GM23338 (cell line): ENCODE results near the gene PKD1L1. TPM values are rescaled to one million over a fixed set of nuclear protein-coding genes. Genes with fewer than 3 reads are reported as not detected.

Source experiments
- ATAC-seq: fragments of 200-7000 bp; cut with Tn5 transposase; 3 replicates; pipeline ENCODE4 v1.9.1; 2020
- DNase-seq: peaks from one replicate; pipeline ENCODE4 v3.0.0-alpha.2; 2015; ENCODE audit warnings: low spot score
- H2AFZ ChIP-seq: fragments of 200-600 bp; sonication (generic); 2 replicates; pipeline ENCODE4 v1.8.0; 2016; ENCODE audit warnings: antibody characterized with exemption, mild to moderate bottlenecking, moderate library complexity
- H3F3A ChIP-seq: fragments of 200-600 bp; sonication (generic); replicated peaks from 2 replicates; pipeline ENCODE4 v1.8.0; 2017; ENCODE audit warnings: antibody characterized with exemption, mixed run types, low read depth
- H3K27ac ChIP-seq: fragments of 200-600 bp; sonication (generic); 2 replicates; pipeline ENCODE4 v1.6.1; 2016; ENCODE audit warnings: low read depth
- H3K27me3 ChIP-seq: fragments of 200-600 bp; sonication (generic); 2 replicates; pipeline ENCODE4 v1.8.0; 2016; ENCODE audit warnings: mild to moderate bottlenecking, mixed run types, moderate library complexity; ENCODE audit not compliant: insufficient read depth
- H3K36me3 ChIP-seq: fragments of 200-600 bp; sonication (generic); 2 replicates; pipeline ENCODE4 v1.8.0; 2016; ENCODE audit warnings: mild to moderate bottlenecking; ENCODE audit not compliant: insufficient read depth
- H3K4me1 ChIP-seq: fragments of 200-600 bp; sonication (generic); 2 replicates; pipeline ENCODE4 v1.8.0; 2016; ENCODE audit warnings: mild to moderate bottlenecking, moderate library complexity; ENCODE audit not compliant: insufficient read depth
- H3K4me2 ChIP-seq: fragments of 200-600 bp; sonication (generic); 2 replicates; pipeline ENCODE4 v1.7.1; 2017; ENCODE audit warnings: mixed run types
- H3K4me3 ChIP-seq: fragments of 200-600 bp; sonication (generic); 2 replicates; pipeline ENCODE4 v1.6.1; 2016; ENCODE audit warnings: mixed run types
- H3K79me2 ChIP-seq: fragments of 200-600 bp; sonication (generic); replicated peaks from 2 replicates; pipeline ENCODE4 v1.8.0; 2017; ENCODE audit warnings: mild to moderate bottlenecking; ENCODE audit not compliant: insufficient read depth
- H3K9me2 ChIP-seq: fragments of 200-600 bp; sonication (generic); 2 replicates; pipeline ENCODE4 v1.8.0; 2017; ENCODE audit not compliant: insufficient read depth
- H4K20me1 ChIP-seq: fragments of 200-600 bp; sonication (generic); replicated peaks from 2 replicates; pipeline ENCODE4 v1.8.0; 2017; ENCODE audit warnings: mild to moderate bottlenecking; ENCODE audit not compliant: insufficient read depth
- H3K27ac Mint-ChIP-seq: 2 replicates; pipeline ENCODE4 v1.8.0; 2020; ENCODE audit warnings: inconsistent platforms, mild to moderate bottlenecking, moderate library complexity, mixed read lengths
- H3K27me3 Mint-ChIP-seq: 3 replicates; pipeline ENCODE4 v1.8.0; 2022; ENCODE audit warnings: low read depth, mild to moderate bottlenecking, moderate library complexity, mixed read lengths, inconsistent platforms; ENCODE audit not compliant: insufficient read depth, poor library complexity
- H3K36me3 Mint-ChIP-seq: 3 replicates; pipeline ENCODE4 v1.8.0; 2021; ENCODE audit warnings: low read depth, mild to moderate bottlenecking, inconsistent platforms, moderate library complexity, mixed read lengths
- H3K4me1 Mint-ChIP-seq: 3 replicates; pipeline ENCODE4 v1.8.0; 2020; ENCODE audit warnings: mild to moderate bottlenecking, inconsistent platforms, mixed read lengths
- H3K4me3 Mint-ChIP-seq: 3 replicates; pipeline ENCODE4 v1.8.0; 2021; ENCODE audit warnings: moderate library complexity, mild to moderate bottlenecking, inconsistent platforms, mixed read lengths
- H3K9me3 Mint-ChIP-seq: 3 replicates; pipeline ENCODE4 v1.8.0; 2020; ENCODE audit warnings: moderate library complexity, mild to moderate bottlenecking, inconsistent platforms, mixed read lengths
- CREB1 ChIP-seq: fragments of 250-450 bp; sonication (Bioruptor Pico); IDR thresholded peaks from 2 replicates; pipeline ENCODE4 v1.5.0; 2020; ENCODE audit warnings: low read depth, mild to moderate bottlenecking, moderate library complexity
- ETS1 ChIP-seq: IDR thresholded peaks from 2 replicates; pipeline ENCODE4 v1.6.1; 2016; ENCODE audit warnings: antibody characterized with exemption
- EZH2phosphoT487 ChIP-seq: fragments of 200-600 bp; sonication (generic); IDR thresholded peaks from one replicate; pipeline ENCODE4 v1.8.1; 2018; ENCODE audit warnings: antibody characterized with exemption; ENCODE audit not compliant: unreplicated experiment
- JUNB ChIP-seq: IDR thresholded peaks from one replicate; pipeline ENCODE4 v1.6.1; 2016; ENCODE audit warnings: antibody characterized with exemption; ENCODE audit not compliant: unreplicated experiment
- POLR2AphosphoS5 ChIP-seq: IDR thresholded peaks from 2 replicates; pipeline ENCODE4 v1.6.1; 2016; ENCODE audit warnings: antibody characterized with exemption, low read depth
- ZNF114 ChIP-seq: fragments of 250-450 bp; sonication (Bioruptor Pico); IDR thresholded peaks from 2 replicates; pipeline ENCODE4 v1.5.0; 2020; ENCODE audit warnings: mild to moderate bottlenecking, moderate library complexity
- ZNF331 ChIP-seq: fragments of 250-450 bp; sonication (Bioruptor Pico); IDR thresholded peaks from 2 replicates; pipeline ENCODE4 v1.5.0; 2020; ENCODE audit warnings: low read depth, mild to moderate bottlenecking, moderate library complexity
- ZNF462 ChIP-seq: fragments of 250-450 bp; sonication (Bioruptor Pico); IDR thresholded peaks from 2 replicates; pipeline ENCODE4 v1.5.0; 2020; ENCODE audit warnings: mild to moderate bottlenecking, moderate library complexity
- polyA plus RNA-seq: library from polyadenylated mRNA; unstranded; fragments of >200 nt; fragmentation: Nextera tagmentation; extraction: Ambion mirVana; gene quantifications from 2 replicates; pipeline ENCODE4 v1.2.1, GENCODE V29; 2016
- total RNA-seq: library from RNA; depleted of rRNA; stranded (reverse); fragments of >200 nt; shearing (Covaris generic); gene quantifications from 2 replicates; pipeline ENCODE4 v1.2.3, GENCODE V29; 2014
- TF ChIP-seq, protein P1 (sequence below): IDR thresholded peaks from one replicate; pipeline ENCODE4 v1.6.1; 2018; ENCODE audit warnings: antibody characterized with exemption; ENCODE audit not compliant: unreplicated experiment

Gene PKD1L1
- total and polyA plus RNA-seq, 2 experiments from 2014 or later: 0.03 TPM; not detected in 1

DNA sequence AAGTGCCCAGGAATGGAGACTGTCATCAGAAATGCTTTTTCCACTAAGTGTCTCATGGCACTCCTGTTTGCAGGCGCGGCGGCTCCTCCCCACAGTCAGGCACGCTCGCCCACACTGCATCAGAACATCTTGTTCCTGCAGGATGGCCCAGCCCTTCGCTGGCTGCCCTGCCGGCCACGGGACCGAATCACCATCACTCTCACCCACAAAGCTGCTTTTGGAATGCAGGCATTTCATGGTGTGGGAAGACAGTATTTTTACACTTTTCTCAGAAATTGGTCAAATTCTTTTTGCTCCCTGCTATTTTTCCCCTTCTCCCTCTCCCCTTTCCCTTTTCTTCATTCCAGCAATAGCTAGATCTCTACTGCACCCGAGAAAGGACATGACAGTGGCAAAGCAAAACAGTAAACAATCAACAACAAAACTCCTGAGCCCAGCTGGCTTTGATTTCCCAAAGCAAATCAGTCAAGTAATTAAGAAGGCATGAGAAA, 190.3 kb downstream of the PKD1L1 start (continued):
- TF ChIP-seq, protein P1, sequence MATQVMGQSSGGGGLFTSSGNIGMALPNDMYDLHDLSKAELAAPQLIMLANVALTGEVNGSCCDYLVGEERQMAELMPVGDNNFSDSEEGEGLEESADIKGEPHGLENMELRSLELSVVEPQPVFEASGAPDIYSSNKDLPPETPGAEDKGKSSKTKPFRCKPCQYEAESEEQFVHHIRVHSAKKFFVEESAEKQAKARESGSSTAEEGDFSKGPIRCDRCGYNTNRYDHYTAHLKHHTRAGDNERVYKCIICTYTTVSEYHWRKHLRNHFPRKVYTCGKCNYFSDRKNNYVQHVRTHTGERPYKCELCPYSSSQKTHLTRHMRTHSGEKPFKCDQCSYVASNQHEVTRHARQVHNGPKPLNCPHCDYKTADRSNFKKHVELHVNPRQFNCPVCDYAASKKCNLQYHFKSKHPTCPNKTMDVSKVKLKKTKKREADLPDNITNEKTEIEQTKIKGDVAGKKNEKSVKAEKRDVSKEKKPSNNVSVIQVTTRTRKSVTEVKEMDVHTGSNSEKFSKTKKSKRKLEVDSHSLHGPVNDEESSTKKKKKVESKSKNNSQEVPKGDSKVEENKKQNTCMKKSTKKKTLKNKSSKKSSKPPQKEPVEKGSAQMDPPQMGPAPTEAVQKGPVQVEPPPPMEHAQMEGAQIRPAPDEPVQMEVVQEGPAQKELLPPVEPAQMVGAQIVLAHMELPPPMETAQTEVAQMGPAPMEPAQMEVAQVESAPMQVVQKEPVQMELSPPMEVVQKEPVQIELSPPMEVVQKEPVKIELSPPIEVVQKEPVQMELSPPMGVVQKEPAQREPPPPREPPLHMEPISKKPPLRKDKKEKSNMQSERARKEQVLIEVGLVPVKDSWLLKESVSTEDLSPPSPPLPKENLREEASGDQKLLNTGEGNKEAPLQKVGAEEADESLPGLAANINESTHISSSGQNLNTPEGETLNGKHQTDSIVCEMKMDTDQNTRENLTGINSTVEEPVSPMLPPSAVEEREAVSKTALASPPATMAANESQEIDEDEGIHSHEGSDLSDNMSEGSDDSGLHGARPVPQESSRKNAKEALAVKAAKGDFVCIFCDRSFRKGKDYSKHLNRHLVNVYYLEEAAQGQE: no peak
- no peak for TF ChIP-seq JUNB

DNA sequence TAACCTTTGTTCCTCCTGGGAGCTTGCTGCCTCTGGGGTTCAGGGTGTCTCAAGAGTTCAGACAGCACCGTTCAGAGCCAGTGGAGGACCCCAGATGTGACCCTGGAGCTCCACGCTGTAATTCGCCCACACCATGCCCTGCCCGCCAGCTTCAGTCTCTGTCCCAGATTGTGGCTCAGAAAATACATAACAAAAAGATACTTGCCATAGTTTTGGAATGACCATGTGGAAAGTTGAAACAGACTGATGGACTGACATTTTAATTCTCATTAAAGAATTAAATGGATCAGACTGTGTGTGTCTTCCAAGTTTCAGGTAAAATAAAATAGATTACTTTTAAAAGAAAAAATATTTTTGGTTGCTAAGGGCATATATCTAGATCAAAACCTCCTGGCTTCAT, 191.6 kb downstream of the PKD1L1 start:
- Histone ChIP-seq H3K4me2 (no peak overlapping the region), H4K20me1 (no peaks in the 10 kb centered on the region), H2AFZ (0 out of 2 replicates have a peak overlapping the region, but pooled peaks have one; percentile 47), H3F3A (no peaks in the 10 kb centered on the region), H3K79me2 (no peaks in the 10 kb centered on the region), H3K27ac (no peak overlapping the region), H3K4me3 (no peak overlapping the region), H3K36me3 (no peaks in the 10 kb centered on the region), H3K9me2 (no peaks in the 10 kb centered on the region), H3K27me3 (no peaks in the 10 kb centered on the region), H3K4me1 (0 out of 2 replicates have a peak, but pooled peaks cover 5% of the 10 kb centered on the region)
- Mint-ChIP-seq H3K4me3 (no peak overlapping the region), H3K4me1 (no peaks in the 10 kb centered on the region; the same call in 2 of the 3 replicates), H3K27me3 (peaks cover 7% of the 10 kb centered on the region), H3K27ac (no peak overlapping the region), H3K9me3 (no peaks in the 10 kb centered on the region), H3K36me3 (no peaks in the 10 kb centered on the region)
- TF ChIP-seq POLR2AphosphoS5 (no peak), EZH2phosphoT487 (no peak), ZNF114 (CRISPR knock-in tag) (no peak), JUNB (no peak), ZNF331 (no peak), ZNF462 (CRISPR knock-in tag) (no peak), CREB1 (CRISPR knock-in tag) (no peak), ETS1 (no peak)
- ATAC-seq: no peak
- no peak for DNase-seq
